GF-D8 (cell line): Measurements from ENCODE around the gene SMCO4.

Experiments used
- DNase-seq: peaks from one replicate; lab custom pipeline; 2025; lab: John Stamatoyannopoulos, UW

SMCO4 gene

DNA sequence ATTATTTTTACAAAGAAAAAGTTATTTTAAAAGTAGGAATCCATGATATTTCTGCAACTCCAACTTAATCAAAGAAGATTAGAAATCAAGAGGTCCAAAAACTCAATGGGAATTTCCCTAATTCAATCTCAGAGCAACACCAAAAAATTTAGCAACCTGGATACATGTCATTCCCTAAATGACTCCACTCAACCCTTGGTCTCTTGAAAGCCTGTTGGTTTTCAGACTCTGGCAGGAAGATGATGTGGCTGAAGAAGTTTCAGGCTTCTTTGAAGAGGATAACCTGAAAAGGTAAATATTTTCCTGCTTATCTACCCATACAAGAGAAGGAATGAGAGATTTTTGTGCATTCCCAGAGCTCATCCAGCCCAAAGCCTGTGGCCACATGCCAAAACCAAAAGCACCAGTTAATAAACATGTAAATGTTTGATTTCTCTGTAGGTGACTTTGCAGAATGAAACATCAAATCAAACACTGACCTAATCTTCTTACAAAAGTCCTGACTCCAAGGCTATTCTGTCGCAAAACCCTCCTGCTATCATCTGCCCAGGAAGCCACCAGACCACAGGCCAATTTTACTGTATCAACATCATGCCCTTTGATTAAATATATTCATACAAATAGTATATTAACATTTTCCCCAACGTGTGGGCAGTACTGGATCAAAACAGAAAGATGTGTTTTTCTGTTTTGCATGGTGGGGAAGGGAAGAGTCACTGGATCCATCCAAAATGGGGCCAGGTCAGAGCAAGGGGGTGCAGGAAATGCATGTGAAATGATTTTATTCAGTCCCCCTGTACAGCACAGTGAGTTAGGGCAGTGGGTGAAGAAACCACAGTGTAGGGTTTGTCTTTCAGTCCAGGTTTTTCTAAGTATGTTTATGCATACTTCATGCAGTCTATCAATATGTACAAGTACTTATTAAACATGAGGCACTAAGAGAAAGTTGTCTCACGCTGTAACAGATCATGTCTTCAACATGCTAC lies 38.8 kb downstream of the SMCO4 start:
- no peak for DNase-seq

DNA sequence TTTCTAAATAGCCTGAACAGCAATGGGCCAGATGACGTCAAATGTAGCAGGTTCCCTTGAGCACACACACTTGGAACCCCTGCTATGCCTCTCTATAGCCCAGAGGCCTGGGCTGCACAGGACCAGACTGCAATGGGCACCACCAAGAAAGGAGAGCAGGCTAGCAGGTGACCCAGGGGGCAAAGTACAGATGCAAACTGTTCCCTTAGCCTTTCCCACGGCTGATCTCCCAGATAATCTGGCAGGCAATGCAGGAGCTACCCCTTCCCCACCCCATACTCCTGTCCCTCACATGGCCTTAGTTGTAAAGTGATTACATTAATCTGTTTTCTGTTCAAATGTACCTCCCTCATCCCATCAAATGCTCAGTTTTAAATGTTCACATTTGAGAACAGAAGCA lies 41.3 kb downstream of the SMCO4 start:
- DNase-seq, result no peak

- no peak for DNase-seq
Measured at GRCh38 chr11:93500759-93501158, 42.4 kb downstream of the SMCO4 start.

DNA sequence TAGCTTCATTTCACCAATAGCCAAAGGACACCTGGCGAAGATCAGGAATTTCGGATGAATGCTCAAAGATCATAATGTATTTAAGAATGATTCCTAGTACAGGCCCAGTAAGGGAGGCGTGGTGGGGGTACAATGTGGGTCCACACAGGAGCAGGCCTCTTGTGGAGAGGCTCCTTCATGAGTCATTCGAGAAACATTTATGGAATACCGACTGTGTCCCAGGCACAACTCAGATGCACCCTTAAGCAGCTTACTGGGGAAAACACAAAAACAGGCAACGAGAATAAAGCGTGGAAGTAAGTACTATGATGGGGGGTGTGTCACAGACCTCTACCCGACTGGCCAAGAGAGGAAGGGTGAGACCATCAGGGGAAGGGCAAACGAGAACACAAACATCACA lies 44.5 kb downstream of the SMCO4 start:
- no peak for DNase-seq

DNA sequence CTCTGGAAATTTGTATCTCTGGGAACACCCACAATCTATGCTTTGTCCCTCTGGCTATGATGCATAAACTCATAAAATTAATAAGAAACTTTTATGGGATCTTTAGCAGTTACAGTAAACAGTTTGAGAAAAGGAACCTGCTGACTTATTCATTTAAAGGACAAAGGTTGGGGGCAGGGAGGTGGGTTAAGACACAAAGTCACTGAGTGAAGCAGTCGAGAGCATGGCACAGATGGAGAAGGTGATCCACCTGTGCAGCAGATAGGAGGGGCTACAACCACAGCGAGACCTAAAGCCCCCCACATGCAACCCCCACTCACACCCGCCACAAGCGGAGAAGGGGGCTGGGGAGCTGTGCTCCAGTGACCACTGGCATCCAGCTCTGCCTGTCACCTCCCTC lies 45.0 kb downstream of the SMCO4 start:
- no peak for DNase-seq

- DNase-seq, result no peak
Measured at GRCh38 chr11:93497596-93497995, 45.6 kb downstream of the SMCO4 start.

- no peak for DNase-seq
Measured at GRCh38 chr11:93494357-93494756, 48.8 kb downstream of the SMCO4 start.

DNA sequence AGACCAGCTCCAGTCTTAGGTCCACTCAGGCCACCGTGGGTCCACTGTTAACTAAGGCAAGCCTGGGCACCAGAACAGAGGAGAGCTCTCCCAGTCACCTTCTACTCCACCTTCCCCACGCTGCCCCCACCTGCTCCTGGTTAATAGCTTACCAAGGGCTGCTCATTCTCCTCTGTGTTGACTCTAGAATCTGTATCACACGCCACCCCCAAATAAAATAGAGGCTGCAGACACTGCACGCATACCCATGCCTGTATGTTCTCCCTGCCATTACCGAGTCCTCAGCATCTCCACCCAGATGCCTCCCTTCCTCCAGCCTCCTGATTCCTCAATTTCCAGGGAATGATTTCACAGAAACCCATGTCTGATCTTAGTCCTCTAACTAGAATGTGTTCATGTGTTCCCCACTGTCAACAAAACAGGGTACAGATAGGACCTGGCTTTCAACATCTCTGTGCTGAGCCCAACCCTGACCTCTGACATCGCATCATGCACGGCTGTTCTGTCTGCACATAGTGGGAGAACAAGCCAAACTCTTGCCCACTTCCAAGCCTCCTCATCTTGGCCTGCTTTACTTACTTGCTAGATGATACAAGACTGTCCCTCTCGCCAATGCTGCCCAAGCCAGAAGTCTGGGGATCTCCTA lies 49.8 kb downstream of the SMCO4 start:
- no peak for DNase-seq

GRCh38 chr11:93492464-93493251 lies 50.5 kb downstream of the SMCO4 start:
- DNase-seq, result no peak

- no peak for DNase-seq
Measured at GRCh38 chr11:93491973-93492372, 51.2 kb downstream of the SMCO4 start.

DNA sequence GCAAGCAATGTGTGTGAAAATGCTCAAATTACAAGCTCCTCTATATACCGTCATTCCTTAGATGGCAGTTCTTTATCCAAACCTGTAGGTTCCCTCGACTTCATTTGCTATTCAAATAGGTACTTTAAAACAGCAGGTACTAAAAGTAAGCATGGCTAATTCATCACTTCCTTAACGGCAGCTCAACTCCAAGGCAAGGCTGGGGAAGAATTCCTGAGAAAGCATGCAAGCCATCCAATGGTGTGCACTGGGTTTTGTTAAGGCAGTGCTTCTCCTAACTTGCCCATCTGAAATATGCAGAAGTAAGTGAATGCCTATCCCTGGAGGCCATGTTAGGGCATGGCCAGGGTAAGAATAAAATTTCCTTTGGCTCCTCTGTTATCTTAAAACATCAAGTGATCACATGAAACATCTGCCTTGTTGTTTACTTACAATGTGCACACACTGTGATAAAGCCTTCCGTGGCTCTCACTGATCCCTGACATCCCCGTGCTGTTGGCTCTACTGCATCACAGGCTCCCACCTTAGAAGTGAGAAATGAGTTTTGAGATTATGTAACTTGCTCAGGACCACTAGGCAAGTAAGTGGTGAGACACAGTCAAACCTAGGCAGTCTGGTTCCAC lies 52.1 kb downstream of the SMCO4 start:
- no peak for DNase-seq

GRCh38 chr11:93489841-93490240 lies 53.4 kb downstream of the SMCO4 start:
- DNase-seq, result no peak

GRCh38 chr11:93487032-93487483 lies 56.1 kb downstream of the SMCO4 start:
- DNase-seq, result no peak

DNA sequence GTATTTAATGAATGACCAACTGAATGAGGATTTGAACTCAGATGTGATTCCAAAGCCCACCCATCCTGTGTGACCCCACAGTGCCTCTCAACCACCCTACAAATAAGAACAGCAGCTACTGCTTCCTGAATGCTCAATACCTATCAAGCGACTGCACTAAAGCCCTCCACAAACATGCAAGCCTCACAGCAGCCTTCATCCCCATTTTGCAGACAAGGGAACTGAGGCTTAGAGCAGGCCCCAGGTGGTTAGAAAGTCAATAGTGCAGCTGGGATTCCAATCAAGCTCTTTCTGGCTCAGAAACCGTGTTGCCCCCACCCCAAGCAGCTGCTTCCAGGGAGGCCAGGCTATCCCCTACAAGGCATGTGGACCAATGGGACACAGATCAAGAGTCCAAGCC lies 57.2 kb downstream of the SMCO4 start:
- DNase-seq, result no peak

- DNase-seq, result no peak
Measured at GRCh38 chr11:93484716-93485115, 58.5 kb downstream of the SMCO4 start.

DNA sequence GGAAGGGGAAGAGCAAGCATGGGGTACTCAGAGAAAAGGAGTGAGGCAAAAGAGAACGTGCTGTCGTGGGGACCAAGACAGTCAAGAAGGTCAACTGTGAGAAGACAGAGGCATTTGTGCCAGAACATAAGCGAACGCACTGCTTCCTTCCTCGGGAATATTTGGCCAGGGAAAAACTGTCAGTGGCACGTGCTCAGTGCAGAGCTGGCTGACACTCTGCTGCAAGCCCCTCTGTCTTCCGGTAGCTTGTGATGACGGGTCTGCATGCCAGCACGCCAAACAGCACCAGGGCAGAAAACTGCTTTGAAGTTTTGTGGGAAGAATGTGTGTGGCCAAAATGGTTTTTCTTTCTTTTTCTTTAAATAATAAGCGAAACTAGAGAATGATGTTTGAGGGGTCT lies 60.6 kb downstream of the SMCO4 start:
- no peak for DNase-seq

DNA sequence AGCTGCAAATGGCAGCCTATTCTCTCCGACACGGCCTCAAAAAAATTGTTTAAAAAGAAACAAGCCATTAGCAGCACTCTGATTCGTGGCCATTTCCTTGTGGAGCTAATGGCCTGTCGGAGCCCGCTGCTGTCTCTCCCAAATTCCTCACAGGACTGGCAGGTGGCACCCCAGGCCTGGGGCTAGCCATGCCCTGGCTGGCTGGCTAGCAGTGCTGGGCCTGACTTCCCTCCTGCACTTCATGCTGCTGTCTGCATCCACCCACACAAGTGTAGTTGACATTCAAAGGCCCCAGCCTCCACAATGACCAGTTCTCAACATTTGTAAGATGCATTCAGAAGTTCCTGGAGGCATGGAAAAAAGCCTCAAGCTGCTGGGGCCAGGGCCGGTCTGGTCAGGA lies 61.5 kb downstream of the SMCO4 start:
- DNase-seq, result no peak

DNA sequence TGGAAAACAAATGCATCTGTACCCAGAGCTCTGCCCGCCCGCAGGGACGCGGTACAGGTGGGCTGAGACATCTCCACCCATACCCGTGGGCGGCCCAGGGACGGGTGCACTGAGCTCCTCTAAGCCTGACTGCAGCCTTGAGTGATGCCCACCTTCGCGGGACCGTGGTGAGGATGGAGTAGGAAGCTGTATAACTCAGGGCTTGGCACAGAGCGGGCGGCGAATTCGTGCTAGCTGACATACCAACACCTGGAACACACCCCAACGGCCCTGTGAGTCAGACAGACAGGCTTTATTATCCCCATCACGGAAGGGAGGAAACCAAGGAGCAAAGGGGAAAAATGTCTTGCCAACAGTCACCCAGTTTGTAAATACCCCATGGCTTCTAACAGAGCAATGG lies 61.9 kb downstream of the SMCO4 start:
- no peak for DNase-seq

DNA sequence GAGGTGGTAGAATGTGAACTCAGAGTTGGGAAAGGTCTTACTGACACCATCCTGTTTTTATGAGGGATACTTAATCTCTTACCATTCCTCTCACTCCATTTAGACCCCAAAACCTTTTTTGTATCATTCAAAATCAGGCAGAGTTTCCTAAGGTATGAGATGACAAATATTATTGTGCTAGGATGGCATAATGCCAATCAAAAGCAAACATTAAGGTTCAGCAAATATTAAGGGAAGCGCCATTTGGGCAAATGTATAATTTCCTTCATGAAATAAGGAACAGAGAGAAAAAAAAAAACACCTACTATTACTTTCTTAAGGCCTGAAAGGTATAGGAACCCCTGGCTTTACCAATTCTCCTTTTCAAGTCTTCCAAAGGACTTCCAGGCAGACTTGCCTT lies 62.4 kb downstream of the SMCO4 start:
- no peak for DNase-seq

DNA sequence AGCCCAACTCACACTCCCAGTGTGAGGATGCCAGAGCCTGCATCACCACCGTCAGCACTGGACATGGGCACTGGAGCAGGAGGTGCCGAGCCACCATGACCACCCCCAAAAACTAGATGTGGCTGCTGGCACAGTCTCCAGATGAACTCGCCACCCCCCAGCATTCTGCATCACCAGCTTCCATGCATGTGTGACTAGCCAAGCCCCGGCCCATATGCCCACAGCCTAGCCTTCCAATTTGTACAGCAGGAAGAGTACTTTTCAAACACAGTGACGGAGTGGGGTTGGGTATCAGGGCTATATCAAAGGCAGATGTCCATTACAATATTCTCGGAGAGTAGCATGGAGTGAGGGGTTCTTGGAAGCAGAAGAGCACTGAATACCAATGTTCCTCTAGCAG lies 62.9 kb downstream of the SMCO4 start:
- DNase-seq, result no peak

DNA sequence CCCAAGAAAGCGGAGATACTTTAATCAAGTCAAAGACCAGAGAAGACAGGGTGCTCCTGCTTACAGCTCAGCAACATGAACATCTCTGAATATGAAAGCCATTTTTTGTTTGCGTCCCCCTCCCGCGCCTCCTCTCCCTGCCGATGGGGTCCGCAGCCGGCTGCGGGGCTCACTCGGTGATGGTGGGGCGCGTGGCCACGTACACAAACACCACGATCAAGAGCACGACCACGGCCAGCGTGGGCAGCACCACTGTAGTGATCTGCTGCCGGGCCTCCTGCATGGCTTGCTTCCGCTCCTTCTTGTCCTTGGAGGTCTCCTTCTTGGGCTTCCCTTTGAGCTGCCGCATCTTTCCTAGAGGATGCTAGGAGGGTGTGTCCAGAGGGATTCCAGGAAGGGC lies 64.3 kb downstream of the SMCO4 start:
- no peak for DNase-seq

DNA sequence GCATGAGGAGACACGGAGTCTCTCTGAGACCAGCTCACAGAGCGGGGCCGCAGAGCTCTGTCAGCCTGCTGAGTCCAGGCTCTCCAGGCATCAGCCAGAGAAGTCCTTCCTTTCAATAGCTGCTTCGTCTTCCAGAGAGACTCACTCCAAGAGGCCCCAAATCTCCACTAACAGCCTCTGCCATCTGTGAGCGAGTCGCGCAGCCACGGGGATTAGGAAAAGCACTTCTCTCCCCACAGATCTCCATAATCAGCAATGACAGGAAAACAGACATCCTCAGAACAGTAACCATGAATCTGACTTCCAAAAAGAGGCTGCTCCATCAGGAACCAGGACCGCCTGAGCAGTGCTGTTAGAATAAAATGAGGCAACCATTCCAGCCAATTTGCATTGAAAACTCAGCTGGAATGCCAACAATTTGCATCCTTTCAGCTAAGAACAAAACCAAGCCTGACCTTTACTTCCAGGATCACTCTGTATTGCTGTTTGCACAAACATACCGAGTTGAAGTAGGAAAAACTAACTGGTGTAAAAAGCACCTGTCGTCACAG lies 65.4 kb downstream of the SMCO4 start:
- DNase-seq, result no peak
